ENCODE measurements around the gene ADAM12. TPM values are rescaled to one million over a fixed set of nuclear protein-coding genes. Genes with fewer than 3 reads are reported as not detected.

Gene ADAM12
- total RNA-seq, 1 donor from 2014 or later = 5.8 TPM

- intact Hi-C loops (cut with DNase I) = no loop called here
- no peak for ATAC-seq
- no peak for DNase-seq (ENCODE audit: low spot score)
Observed at GRCh38 chr10:126336801-126337200, 51.5 kb downstream of the ADAM12 start.

DNA sequence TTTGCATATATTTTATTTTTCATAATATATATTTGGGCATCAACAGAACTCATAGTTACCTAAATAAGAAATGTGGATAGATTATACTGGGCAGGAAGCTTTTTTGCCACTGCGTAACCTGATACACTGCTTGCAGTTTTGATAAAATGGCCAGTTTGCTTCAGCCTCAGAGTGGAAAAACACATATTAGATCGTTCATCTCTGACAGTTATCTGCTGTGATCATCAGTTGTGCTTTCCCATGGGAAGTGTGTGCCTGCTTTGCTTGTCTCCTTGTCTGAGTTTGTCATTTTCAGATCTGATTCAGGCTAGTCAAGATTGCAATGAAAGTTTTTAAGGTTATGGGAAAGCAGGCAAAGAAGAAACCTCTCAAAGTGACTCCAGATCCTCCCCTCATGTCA lies 54.0 kb downstream of the ADAM12 start:
- intact Hi-C loops (cut with DNase I) = no loop called here
- DNase-seq (ENCODE audit: low spot score) = no peak
- no peak for ATAC-seq

DNA sequence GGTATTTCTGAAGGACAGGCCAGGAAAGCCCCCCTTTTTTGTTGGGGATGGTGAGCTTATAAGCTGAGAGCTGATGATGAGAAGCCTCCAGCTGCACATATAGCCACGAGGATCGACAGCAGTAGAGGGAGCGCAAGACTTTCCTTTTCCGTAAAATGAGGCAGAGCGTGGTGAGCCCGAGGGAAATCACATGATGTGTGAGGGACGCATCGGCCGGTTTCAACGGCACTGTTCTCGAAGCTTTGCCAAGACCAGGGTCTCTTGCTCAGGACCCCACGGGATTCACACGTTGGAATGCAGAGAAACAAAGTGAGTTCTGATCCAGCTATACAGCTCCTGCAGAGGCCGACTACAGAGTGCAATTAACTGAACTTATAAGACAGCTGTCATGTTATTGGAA lies 55.7 kb downstream of the ADAM12 start:
- no peak for DNase-seq (ENCODE audit: low spot score)
- intact Hi-C loops (cut with DNase I) = no loop called here
- ATAC-seq = no peak

GRCh38 chr10:126331101-126331500 lies 57.2 kb downstream of the ADAM12 start:
- intact Hi-C loops (cut with DNase I) = no loop called here
- ATAC-seq (no peak), DNase-seq (ENCODE audit: low spot score) (no peak)

DNA sequence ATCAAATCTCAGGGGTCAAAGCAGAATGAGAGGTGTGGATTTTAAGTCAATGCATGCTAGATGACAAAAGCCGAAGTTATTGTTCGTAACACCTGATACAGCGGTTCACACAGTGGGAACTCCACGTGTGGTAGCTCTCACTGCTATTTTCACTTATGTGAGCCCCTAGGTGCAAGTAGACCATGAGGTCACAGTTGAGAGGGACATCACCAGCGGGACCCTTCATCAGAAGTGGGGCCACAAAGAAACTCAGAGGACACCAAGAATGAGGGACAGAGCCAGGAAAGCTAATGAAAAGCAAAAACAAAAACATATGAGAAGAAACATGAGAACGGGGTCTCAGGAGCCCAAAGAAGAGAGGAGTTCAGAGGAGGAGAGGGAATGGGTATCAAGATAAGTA lies 63.5 kb downstream of the ADAM12 start:
- ATAC-seq (no peak), DNase-seq (ENCODE audit: low spot score) (no peak)
- intact Hi-C loops (cut with DNase I) = no loop called here

GRCh38 chr10:126321440-126321839 lies 66.8 kb downstream of the ADAM12 start:
- ATAC-seq (no peak), DNase-seq (ENCODE audit: low spot score) (no peak)
- intact Hi-C loops (cut with DNase I) = no loop called here

DNA sequence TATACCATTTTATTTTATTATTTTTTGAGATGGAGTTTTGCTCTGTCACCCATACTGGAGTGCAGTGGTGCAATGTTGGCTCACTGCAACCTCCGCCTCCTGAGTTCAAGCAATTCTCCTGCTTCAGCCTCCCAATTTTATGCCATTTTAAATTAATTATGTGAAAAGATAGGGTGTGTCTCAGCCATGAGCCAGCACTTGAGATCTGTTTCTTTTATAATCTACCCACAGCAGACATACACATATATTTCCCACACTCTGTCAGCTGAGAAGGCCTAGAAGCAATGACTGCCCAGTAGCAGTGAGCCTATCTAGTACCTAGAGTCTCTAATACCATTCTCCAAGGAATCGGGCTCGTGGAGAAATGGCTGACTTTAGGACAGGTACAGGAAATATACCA lies 70.5 kb downstream of the ADAM12 start:
- ATAC-seq (no peak), DNase-seq (ENCODE audit: low spot score) (no peak)
- intact Hi-C loops (cut with DNase I) = no loop called here

DNA sequence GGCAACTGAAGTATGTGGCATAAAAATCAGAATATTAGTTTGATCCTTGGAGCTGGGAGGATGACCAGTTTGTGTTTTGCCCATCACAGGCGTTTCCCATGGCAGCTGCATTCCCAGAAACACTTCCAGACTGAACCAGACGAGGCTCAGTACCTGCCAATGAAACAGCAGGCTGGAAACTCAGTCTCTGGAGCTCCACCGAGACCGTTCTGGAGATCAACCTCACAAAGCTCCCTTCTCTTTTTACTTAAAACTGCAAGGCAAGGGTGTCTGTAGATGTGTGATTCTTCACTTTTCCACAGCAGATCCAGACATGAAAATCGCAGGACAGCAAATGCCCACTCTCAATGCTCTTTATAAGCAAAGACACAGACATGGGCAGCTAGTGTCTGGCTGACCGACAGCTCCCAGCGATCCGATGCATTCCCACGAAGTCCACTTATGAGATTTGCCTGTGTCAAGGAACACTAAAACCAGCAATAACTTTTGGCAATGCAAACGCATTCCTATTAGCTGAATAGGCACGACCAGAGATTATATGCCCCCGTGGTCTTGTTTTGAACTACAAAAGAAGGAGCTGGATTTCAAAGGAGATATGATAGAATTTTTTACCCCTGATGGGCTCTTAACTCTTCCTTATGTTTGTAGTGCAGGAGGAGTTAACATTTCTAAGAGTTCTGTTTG lies 72.6 kb downstream of the ADAM12 start:
- intact Hi-C loops (cut with DNase I) = no loop called here
- ATAC-seq = no peak
- DNase-seq (ENCODE audit: low spot score) = no peak

DNA sequence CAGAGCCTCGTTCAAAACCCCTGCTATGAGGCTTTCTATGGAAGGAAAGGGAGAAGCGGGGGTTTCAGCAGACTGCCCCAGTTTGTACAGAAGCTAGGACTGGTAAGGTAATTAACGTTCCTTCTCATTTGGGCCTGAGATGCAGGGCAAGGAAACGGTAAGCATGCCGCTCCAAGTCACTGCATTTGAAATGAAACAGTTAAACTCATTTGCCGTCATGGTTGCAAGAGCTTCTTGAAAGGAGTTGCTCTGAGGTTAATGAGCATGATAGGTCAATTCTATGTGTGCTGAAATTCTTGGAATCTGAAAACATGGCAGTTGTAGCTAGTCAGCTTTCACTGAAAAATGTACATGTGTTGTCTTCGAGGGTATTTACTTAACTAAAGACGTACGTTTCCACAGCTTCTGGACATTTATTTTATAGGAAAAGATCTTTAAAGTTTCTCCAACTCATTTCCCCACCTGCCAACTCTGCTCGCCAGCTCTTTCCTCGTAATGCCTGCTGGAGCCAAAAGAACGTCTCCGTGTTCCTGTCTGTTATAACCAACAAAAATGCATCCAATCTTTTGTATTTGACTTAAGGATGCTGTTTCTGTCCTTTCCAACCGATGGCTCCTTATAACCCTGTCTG lies 73.3 kb downstream of the ADAM12 start:
- DNase-seq (ENCODE audit: low spot score) = no peak
- intact Hi-C loops (cut with DNase I) = no loop called here

DNA sequence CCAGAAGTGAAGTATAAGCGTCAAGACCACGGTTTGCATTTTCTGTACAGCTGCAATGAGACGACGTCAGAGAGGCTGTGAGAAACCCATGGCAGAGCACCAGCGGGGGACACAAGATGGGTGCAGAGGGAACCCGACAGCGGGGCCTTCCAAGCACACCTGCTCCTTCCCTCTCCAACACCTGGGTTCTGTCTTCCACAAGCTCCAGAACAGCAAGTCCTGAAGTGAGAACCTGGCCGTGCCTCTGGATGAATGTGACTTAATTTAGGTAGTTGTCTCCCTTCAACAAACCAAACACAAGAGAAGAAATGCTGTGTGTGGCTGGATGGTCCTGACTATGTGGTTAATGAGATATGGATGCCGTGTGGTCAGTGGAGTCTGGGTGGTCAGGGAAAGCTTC lies 76.1 kb downstream of the ADAM12 start:
- no peak for ATAC-seq
- intact Hi-C loops (cut with DNase I) = no loop called here
- no peak for DNase-seq (ENCODE audit: low spot score)

More for the DNA sequence above, 73.3 kb downstream of the ADAM12 start:
- no peak for ATAC-seq

DNA sequence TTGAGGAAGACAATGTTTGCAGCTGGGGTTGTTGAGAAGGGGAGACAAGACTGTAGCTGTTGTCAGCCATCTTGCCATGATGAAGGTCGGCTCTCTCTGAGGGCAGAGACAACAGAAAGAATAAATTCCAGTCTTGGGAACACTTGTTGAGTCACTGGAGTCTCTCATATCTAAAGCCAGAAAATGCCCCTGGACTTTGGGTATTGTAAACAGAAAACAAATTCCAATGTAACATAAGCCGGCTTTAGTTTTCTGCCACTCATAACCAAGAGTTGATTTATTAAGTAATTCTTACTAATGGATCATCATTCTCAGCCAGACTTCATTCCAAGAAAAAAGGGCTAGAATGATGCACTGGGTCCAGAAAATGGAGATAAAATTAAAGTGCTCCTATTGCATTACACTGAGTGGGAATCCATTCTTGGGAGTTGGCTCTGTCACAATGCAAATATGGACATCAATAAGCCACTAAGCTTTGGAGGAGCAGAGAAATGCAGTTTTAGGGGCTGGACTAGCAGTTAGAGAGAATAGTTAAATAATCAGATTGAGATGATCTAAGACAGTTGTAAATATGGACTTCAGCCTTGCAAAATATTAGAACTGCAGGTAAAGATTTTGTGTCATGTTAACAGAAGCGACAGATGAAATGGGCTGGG lies 78.9 kb downstream of the ADAM12 start:
- no peak for DNase-seq (ENCODE audit: low spot score)
- no peak for ATAC-seq
- intact Hi-C loops (cut with DNase I) = loop anchor here (10.0 kb wide), 1 partner anchor 325 kb away; no protein-coding TSS in a partner anchor

- intact Hi-C loops (cut with DNase I) = loop anchor here (10.0 kb wide), 1 partner anchor 318 kb away; no protein-coding TSS in a partner anchor
- ATAC-seq = peak; percentile 71
- no peak for DNase-seq (ENCODE audit: low spot score)
Observed at GRCh38 chr10:126302826-126303665, 85.2 kb downstream of the ADAM12 start.

DNA sequence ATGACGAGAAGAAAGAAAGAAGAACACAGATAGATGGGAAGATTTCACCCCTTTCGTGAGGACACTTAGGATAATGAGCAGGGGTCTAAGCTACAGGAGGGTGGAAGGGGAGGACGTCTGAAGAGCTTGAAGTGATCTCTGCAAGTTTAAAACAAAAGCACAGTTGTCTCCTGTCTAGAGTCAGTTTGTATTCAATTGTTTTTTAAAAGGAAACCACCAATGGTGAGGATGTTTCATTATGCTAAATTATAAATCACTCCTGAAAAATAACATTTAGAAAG lies 85.9 kb downstream of the ADAM12 start:
- ATAC-seq (no peak), DNase-seq (ENCODE audit: low spot score) (no peak)
- intact Hi-C loops (cut with DNase I) = loop anchor here (10.0 kb wide), 1 partner anchor 318 kb away; no protein-coding TSS in a partner anchor

DNA sequence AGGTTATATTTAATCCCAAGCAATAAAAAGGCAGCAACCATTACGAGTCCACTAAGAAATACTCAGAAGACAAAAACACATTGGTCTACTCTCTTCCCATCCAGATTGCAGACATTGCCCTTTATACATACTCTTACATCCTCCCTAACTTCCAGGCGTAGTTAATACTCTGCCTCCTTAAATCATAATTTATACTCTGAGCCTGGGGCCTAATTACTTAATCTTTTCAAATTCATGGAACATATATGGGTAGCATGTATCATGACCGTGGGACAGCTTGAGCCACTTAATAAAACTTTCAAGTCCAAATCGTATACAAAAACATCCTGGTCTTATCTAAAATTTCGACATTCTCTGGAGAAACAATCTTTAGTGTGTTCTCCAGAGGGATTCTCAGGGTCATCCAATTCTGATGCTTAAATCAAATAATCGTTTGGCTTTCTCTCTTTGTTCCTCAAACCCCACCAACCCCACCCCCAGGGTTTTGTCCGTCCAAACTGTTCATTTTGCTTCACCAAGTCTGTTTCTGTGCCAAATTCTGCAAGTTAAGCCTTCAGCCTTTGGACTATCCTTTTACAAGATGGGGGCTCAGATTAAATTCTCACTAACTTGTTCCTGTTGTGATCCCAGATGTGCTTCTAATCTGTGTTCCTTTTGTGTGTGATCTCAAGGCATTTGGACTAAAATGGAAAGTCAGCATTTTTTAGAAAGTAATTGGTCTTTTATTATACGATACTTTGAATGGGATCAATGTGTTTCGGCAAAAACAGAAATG lies 86.4 kb downstream of the ADAM12 start:
- DNase-seq (ENCODE audit: low spot score) = no peak
- ATAC-seq = no peak
- intact Hi-C loops (cut with DNase I) = loop anchor here (10.0 kb wide), 1 partner anchor 317 kb away; no protein-coding TSS in a partner anchor

DNA sequence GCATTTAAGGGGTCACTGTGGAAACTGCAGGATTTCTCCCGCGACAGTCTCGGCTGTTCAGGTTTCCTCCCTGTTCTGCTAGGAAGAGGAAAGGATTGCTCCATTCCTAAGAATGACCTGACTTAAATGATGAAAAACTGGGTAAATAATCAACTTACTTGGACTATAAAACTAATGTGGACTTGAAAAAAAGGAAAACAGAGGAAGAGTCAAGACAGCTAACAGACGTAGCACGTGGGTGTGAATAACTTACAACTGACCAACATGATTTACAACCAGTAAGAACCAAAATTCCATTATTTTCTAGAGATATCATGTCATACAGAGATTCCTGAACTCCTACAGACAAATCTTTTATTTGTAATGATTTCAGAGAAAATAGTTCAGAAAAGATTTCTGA lies 93.8 kb downstream of the ADAM12 start:
- ATAC-seq (no peak), DNase-seq (ENCODE audit: low spot score) (no peak)
- intact Hi-C loops (cut with DNase I) = no loop called here

GRCh38 chr10:126290232-126290631 lies 98.0 kb downstream of the ADAM12 start:
- DNase-seq (ENCODE audit: low spot score) = no peak
- intact Hi-C loops (cut with DNase I) = no loop called here
- ATAC-seq = no peak

DNA sequence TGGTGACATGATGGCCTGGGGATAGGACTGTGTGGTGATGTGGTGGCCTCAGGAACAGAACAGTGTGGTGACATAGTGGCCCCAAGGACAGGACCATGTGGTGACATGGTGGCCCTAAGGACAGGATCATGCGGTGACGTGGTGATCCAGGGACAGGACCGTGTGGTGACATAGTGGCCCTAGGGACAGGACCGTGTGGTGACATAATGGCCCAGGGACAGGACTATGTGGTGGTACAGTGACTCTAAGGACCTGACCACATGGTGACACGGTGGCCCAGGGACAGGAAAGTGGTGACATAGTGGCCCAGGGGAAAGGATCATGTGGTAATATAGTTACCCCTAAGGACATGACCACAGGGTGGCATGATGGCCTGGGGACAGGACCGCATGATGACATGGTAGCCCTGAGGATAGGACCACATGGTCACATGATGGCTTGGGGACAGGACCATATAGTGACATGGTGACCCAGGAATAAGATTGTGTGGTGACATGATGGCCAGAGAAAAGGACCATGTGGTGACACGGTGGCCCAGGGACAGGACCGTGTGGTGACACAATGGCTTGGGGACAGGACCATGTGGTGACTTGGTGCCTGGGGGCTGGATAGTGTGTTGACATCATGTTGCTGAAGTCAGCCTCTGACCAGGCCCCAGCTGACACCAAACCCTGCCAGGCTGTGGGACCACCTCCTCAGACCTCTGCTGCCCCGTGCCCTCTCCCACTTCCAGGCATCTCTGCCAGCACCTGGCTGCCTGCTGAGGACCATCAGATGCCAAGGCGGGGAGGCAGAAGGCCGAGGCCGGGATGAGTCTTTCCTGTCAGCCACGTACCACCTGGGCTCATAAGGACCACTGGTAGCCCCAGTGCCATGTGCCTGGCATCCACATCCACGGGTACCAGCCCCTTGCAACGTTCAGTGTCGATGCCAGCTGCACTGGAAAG lies 99.5 kb downstream of the ADAM12 start:
- ATAC-seq (no peak), DNase-seq (ENCODE audit: low spot score) (no peak)
- intact Hi-C loops (cut with DNase I) = no loop called here

GRCh38 chr10:126286256-126286780 lies 102.0 kb downstream of the ADAM12 start:
- intact Hi-C loops (cut with DNase I) = no loop called here
- DNase-seq (ENCODE audit: low spot score) = no peak
- no peak for ATAC-seq

All from sciatic nerve (tissue), 2 donors.